Lung (tissue), 12 donors: ENCODE results near the gene NFKB1. TPM values are rescaled to one million over a fixed set of nuclear protein-coding genes. Genes with fewer than 3 reads are reported as not detected.

Source experiments
- ATAC-seq: fragments of 200-7000 bp; cut with Tn5 transposase; one replicate; pipeline ENCODE4 v1.9.1; 2020; ENCODE audit warnings: moderate number of reproducible peaks; ENCODE audit not compliant: insufficient read depth, low FRiP score
- DNase-seq, 3 donors: peaks; one replicate each; pipeline ENCODE4 v3.0.0-alpha.2; 2013 to 2017
- H3K27ac ChIP-seq, 2 donors: one replicate each; pipeline ENCODE4 v1.5.1; 2013; ENCODE audit warnings: mild to moderate bottlenecking in 2 of 2, moderate library complexity in 2 of 2, control low read depth in 1 of 2, inconsistent platforms in 1 of 2, low read depth in 1 of 2, low read length in 1 of 2
- H3K27me3 ChIP-seq, 3 donors: one replicate each; pipeline ENCODE4 v1.5.1; 2013; ENCODE audit warnings: low read length in 2 of 3; ENCODE audit not compliant: control insufficient read depth in 3 of 3, insufficient read depth in 3 of 3
- H3K36me3 ChIP-seq, 4 donors: one replicate each; pipeline ENCODE4 v1.5.1; 2013; ENCODE audit warnings: low read length in 4 of 4, mild to moderate bottlenecking in 1 of 4, moderate library complexity in 1 of 4; ENCODE audit not compliant: control insufficient read depth in 4 of 4, insufficient read depth in 4 of 4
- H3K4me1 ChIP-seq, 5 donors: one replicate each; pipeline ENCODE4 v1.5.1; 2013; ENCODE audit warnings: low read length in 5 of 5, mild to moderate bottlenecking in 2 of 5, moderate library complexity in 1 of 5; ENCODE audit not compliant: control insufficient read depth in 5 of 5, insufficient read depth in 5 of 5
- H3K4me3 ChIP-seq: one replicate; pipeline ENCODE4 v1.5.1; 2013; ENCODE audit warnings: mild to moderate bottlenecking, control low read depth, moderate library complexity
- H3K9ac ChIP-seq, 2 donors: one replicate each; pipeline ENCODE4 v1.5.1; 2013; ENCODE audit warnings: low read length in 2 of 2, control low read depth in 1 of 2; ENCODE audit not compliant: insufficient read depth in 1 of 2
- H3K9me3 ChIP-seq, 4 donors: one replicate each; pipeline ENCODE4 v1.5.1; 2013; ENCODE audit warnings: low read length in 3 of 4, mild to moderate bottlenecking in 1 of 4, moderate library complexity in 1 of 4; ENCODE audit not compliant: control insufficient read depth in 4 of 4, insufficient read depth in 3 of 4
- CTCF ChIP-seq: IDR thresholded peaks from 2 replicates; pipeline ENCODE4 v1.5.1; 2012; ENCODE audit warnings: mild to moderate bottlenecking; ENCODE audit errors: control extremely low read depth, extremely low read depth
- WGBS, 2 donors: extraction: QIAGEN DNeasy Blood & Tissue Kit; methylation state at CpG; one replicate each; pipeline ENCODE4 v1.1.7; 2013; 5-methylcytosine and 5-hydroxymethylcytosine counted together
- polyA plus RNA-seq, 2 donors: library from polyadenylated mRNA; stranded (reverse); fragments of 200-250 nt; gene quantifications; one replicate each; pipeline ENCODE4 v1.2.1, GENCODE V29; 2013
- total RNA-seq, 2 donors: library from RNA; depleted of rRNA in 1 of 2; stranded (reverse); fragments of >200 nt in 1 of 2; gene quantifications; one replicate each; pipeline ENCODE4 v1.2.1, GENCODE V29; 2014 to 2021
- donor health status: control.
- donor health status: control.
- donor health status: Bipolar disorder and iron deficiency.
- donor health status: healthy.
- donor health status: DM: yes; HTN: yes; CAD: no.

Gene NFKB1
- total and polyA plus RNA-seq, 4 donors = 12.3 to 66.0 (median 56.7) TPM

- Histone ChIP-seq H3K27ac (no peak overlapping the region), H3K9me3 (no peaks in the 10 kb centered on the region), H3K36me3 (peaks cover 3 to 13% (median 10%) of the 10 kb centered on the region in 4 donors), H3K27me3 (no peaks in the 10 kb centered on the region), H3K4me1 (peaks cover 0 to 3% (median 0%) of the 10 kb centered on the region in 5 donors), H3K9ac (no peak overlapping the region), H3K4me3 (no peak overlapping the region)
- TF ChIP-seq CTCF = no peak
- no peak for ATAC-seq
- no peak for DNase-seq
- 32 to 68% methylated on average over 4 of the region's 4 CpGs for WGBS, 2 donors
These were observed 40.5 kb downstream of the NFKB1 start for GRCh38 chr4:102541697-102542096.

GRCh38 chr4:102543030-102543928 lies 42.1 kb downstream of the NFKB1 start:
- H3K4me1 ChIP-seq = peaks cover 0 to 7% (median 0%) of the 10 kb centered on the region in 5 donors
- H3K36me3 ChIP-seq = peaks cover 3 to 15% (median 10%) of the 10 kb centered on the region in 4 donors
- no peaks in the 10 kb centered on the region for H3K27me3 ChIP-seq
- no peak overlapping the region for H3K4me3 ChIP-seq
- DNase-seq (no peak), ATAC-seq (no peak)
- no peak overlapping the region for H3K9ac ChIP-seq
- H3K9me3 ChIP-seq = no peaks in the 10 kb centered on the region
- H3K27ac ChIP-seq = no peak overlapping the region
- 84 to 85% methylated on average over 12 of the region's 12 CpGs for WGBS, 2 donors
- no peak for TF ChIP-seq CTCF

GRCh38 chr4:102546635-102547034 lies 45.5 kb downstream of the NFKB1 start:
- Histone ChIP-seq H3K27me3 (no peaks in the 10 kb centered on the region), H3K4me3 (no peak overlapping the region), H3K27ac (no peak overlapping the region), H3K4me1 (peaks cover 0 to 7% (median 0%) of the 10 kb centered on the region in 5 donors), H3K36me3 (peaks cover 7 to 13% (median 10%) of the 10 kb centered on the region in 4 donors), H3K9ac (no peak overlapping the region), H3K9me3 (no peaks in the 10 kb centered on the region)
- DNase-seq = no peak
- no peak for ATAC-seq
- TF ChIP-seq CTCF = no peak
